GM21447 (cell line): ENCODE results near the gene PC.
"Not testable (repeated sequence)": the region's sequence is repeated elsewhere in the genome, so short reads cannot be mapped to it uniquely, and the experiment has no call there.

Experiments used
- ATAC-seq: cut with Tn5 transposase; IDR thresholded peaks from one replicate; pipeline ENCODE4 v1.9.1; 2021; ENCODE audit not compliant: unreplicated experiment

PC gene

DNA sequence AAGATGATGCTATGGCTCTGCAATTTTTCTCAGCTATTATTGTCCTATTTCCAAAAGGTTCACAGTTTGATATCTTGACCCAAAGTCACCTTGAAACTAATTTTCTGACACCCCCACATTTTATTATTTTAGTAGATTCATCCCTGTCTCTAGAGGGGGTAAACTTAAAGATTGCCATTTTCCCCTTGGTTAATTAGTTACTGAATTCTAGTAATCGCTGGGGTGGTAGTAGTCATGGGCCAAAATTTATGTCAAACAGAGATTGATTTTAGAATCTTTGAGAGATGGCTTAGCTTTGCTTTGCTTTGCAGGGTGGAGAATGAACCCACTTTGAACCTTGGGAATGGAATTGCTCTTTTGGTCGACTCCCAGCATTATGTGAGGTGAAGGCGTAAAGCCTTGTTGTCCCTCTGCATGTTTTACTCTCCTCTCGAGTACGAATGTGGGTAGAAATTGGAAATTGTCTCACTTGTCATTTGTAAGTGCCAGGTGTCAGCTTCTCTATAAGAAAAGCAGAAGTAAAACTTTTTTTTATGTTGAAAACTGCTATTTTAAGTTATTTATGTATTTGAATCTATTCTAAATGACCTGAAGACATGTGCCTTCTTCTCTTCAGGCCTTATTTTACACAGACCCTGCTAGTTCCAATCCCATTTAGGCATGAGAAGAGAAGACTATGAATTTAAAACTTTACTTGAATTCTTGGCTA, 157.3 kb downstream of the PC start:
- peak; percentile 71 for ATAC-seq

DNA sequence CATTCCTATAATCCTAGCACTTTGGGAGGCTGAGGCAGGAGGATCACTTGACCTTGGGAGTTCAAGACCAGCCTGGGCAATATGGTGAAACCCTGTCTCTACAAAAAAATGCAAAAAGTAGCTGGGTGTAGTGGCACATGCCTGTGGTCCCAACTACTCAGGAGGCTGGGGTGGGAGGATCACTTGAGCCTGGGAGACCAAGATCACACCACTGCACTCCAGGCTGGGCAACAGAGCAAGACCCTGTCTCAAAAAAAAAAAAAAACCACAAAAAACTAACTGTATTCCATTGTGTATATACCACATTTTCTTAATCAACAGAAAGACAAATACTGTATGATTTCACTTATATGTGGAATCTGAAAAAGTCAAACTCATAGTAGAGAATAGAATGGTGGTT, 158.4 kb downstream of the PC start:
- not testable (repeated sequence) for ATAC-seq
